ENCODE results near the gene CRYBG2.
"Not testable (repeated sequence)": the region's sequence is repeated elsewhere in the genome, so short reads cannot be mapped to it uniquely, and the experiment has no call there.

DNA sequence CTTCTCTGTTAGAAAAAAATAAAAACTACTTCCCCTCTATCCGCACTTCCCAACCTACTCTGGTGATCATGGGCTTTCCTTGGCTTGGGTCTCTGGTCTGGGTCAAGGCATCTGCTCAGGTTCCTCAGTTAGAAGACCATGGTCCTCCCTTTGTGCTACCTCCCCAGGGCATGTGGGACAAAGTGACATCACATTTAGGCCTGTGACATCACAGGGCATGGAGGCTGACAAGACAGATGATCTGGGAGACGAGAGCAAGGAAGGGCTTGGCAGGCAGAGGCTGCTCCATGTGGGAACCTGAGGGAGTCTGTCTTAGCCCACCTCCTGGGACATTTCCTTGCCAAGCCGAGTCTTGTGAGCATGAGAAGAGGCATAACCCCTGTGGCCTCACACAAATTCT, 18.7 kb upstream of the CRYBG2 start, which contains the start of gene ZNF683:
- not testable (repeated sequence) for TF ChIP-seq ATRX (CRISPR knock-in tag; IDR thresholded peaks at IDR 0.05; ENCODE audit: borderline replicate concordance); SIN3A (IDR thresholded peaks at IDR 0.05; ENCODE audit: borderline replicate concordance, low read depth, low read length); POLR2A (IDR thresholded peaks at IDR 0.05; ENCODE audit: insufficient read depth in 1 of 2, low read depth in 2 of 2, low read length in 2 of 2); FOXM1 (CRISPR knock-in tag; IDR thresholded peaks at IDR 0.05); ARID2 (CRISPR knock-in tag; IDR thresholded peaks at IDR 0.05; ENCODE audit: borderline replicate concordance); UBTF (CRISPR knock-in tag; IDR thresholded peaks at IDR 0.05)
- TF ChIP-seq, protein P1, sequence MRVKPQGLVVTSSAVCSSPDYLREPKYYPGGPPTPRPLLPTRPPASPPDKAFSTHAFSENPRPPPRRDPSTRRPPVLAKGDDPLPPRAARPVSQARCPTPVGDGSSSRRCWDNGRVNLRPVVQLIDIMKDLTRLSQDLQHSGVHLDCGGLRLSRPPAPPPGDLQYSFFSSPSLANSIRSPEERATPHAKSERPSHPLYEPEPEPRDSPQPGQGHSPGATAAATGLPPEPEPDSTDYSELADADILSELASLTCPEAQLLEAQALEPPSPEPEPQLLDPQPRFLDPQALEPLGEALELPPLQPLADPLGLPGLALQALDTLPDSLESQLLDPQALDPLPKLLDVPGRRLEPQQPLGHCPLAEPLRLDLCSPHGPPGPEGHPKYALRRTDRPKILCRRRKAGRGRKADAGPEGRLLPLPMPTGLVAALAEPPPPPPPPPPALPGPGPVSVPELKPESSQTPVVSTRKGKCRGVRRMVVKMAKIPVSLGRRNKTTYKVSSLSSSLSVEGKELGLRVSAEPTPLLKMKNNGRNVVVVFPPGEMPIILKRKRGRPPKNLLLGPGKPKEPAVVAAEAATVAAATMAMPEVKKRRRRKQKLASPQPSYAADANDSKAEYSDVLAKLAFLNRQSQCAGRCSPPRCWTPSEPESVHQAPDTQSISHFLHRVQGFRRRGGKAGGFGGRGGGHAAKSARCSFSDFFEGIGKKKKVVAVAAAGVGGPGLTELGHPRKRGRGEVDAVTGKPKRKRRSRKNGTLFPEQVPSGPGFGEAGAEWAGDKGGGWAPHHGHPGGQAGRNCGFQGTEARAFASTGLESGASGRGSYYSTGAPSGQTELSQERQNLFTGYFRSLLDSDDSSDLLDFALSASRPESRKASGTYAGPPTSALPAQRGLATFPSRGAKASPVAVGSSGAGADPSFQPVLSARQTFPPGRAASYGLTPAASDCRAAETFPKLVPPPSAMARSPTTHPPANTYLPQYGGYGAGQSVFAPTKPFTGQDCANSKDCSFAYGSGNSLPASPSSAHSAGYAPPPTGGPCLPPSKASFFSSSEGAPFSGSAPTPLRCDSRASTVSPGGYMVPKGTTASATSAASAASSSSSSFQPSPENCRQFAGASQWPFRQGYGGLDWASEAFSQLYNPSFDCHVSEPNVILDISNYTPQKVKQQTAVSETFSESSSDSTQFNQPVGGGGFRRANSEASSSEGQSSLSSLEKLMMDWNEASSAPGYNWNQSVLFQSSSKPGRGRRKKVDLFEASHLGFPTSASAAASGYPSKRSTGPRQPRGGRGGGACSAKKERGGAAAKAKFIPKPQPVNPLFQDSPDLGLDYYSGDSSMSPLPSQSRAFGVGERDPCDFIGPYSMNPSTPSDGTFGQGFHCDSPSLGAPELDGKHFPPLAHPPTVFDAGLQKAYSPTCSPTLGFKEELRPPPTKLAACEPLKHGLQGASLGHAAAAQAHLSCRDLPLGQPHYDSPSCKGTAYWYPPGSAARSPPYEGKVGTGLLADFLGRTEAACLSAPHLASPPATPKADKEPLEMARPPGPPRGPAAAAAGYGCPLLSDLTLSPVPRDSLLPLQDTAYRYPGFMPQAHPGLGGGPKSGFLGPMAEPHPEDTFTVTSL (CRISPR knock-in tag; IDR thresholded peaks at IDR 0.05; ENCODE audit: borderline replicate concordance), result not testable (repeated sequence)
- TF ChIP-seq, protein P2, sequence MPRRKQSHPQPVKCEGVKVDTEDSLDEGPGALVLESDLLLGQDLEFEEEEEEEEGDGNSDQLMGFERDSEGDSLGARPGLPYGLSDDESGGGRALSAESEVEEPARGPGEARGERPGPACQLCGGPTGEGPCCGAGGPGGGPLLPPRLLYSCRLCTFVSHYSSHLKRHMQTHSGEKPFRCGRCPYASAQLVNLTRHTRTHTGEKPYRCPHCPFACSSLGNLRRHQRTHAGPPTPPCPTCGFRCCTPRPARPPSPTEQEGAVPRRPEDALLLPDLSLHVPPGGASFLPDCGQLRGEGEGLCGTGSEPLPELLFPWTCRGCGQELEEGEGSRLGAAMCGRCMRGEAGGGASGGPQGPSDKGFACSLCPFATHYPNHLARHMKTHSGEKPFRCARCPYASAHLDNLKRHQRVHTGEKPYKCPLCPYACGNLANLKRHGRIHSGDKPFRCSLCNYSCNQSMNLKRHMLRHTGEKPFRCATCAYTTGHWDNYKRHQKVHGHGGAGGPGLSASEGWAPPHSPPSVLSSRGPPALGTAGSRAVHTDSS (CRISPR knock-in tag; conservative IDR thresholded peaks at IDR 0.05), result not testable (repeated sequence)
